Hematopoietic multipotent progenitor cell treated with erythropoietin and hydrocortisone succinate and interleukin-3 and kit ligand, for 4 days (in vitro differentiated cells): Measurements from ENCODE around the gene MEG3.

ENCODE experiments used
- DNase-seq: peaks from one replicate; pipeline ENCODE4 v3.0.0-alpha.2; 2015

Gene MEG3

DNA sequence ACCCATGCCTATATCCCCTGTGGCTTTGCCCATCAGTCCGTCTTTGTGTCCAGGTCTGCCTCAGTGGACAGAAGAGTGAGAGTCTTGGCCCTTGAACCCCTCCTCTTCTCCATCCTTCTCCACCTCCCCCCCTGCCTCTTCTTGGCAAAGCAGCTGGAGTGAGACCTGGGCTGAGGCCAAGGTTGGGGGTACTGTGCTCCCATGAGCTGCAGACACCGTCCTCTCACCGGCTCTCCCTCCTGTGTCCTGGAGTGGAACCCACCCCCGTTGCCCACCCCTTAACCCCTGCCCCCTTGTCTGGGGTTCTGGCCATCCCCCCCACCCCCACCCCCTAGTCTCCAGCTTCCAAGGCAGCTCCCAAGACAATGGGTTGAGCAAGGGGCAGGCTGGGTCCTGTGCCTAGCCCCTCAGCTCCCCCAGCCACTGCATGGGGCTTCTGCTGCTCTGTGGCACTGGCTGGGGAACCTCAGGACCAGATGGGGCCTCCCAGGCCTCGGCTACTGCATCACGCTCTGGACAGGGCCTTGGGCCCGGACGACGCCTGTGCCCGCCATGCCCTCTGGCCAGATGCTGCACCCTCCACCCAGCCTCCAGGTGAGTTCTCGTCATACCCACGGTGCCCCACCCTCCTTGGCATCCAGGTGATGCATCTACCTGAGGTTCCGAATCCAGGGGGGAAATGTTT, 41.9 kb downstream of the MEG3 start:
- DNase-seq = no peak

- no peak for DNase-seq
These were observed 42.9 kb downstream of the MEG3 start for GRCh38 chr14:100868621-100869370.

DNA sequence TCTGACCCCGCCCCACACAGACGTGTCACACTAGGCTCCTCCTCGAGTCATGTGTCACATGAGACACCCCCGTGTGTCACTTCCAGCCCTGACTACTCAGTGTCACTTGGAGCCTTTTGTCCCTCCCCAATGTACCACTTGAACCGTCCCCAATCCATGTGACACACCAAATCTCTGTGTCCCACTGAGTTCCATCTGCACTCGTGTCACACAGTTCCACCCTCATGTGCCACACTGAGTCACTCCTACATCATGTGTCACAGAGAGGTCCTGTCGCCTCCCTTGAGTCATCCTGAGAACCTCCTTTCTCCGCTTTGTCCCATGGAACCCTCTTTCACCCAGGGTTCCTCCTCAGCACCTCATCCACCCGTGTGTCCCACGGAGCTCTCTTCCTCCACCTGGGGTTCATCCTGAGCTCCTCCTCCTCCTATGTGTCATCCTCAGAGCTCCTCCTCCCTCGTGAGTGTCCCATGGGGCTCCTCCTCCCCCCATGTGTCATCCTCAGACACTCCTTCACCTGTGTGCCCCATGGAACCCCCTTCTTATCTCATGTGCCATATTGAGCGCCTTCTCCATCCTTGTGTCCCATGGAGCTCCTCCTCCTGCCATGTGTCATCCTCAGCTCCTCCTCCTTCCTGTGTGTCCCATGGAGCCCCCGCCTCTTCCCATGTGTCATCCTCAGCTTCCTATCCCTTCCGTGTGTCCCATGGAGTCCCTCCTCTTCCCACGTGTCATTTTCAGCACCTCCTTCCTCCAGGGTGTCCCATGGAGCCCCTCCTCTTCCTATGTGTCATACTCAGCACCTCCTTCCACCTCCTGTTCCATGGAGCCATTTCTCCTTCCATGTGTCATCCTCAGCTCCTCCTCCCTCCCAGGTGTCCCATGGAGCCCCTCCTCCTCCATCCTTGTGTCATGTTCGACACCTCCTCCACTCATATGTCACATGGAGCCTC, 45.6 kb downstream of the MEG3 start:
- DNase-seq = no peak

DNA sequence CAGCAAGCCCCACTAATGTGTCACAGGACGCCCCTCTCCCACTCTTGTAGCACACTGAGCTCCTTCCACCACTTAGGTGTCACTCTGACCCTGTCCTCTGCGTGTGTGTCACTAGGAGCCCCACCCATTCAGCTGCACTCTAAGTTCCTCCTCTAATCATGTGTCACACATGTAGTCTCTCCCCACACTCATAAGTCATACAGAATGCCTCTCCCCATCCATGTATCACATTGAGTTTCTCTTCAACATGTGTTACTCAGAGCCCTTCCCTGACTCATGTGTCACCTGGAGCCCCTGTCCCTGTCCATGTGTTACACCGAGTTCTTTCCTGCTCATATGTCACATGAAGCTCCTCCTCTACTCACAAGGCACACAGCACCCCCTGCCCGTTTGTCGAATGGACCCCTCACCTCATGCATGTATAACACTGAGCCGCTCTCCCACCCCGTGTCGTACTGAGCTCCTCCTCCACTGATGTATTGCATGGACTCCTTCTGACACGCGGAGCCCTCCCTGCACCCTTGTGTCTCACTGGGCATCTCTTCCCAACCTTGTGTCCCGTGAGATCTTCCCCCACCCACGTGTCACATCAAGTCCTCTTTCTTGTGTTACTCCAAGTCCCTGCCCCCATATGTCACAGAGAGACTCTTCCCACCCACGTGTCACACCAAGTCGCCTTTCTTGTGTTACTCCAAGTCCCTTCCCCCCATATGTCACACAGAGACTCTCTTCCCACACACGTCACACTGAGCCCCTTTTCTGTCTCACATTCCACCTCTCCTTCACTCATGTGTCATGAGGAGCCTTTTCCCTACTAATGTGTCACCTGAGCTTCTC, 46.6 kb downstream of the MEG3 start:
- peak; percentile 7 for DNase-seq

DNA sequence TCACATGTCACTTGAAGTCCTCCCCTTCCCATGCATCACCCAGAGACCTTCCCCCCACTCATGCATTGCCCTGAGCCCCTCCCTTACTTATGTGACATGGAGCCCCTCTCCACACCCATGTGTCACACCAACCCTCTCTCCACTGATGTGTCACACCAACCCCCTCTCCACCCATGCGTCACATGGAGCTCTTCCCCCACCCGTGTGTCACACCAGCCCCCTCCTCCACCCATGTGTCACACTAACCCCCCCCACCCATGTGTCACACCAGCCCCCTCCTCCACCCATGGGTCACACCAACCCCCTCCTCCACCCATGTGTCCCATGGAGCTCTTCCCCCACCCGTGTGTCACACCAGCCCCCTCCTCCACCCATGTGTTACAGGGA, 47.2 kb downstream of the MEG3 start:
- DNase-seq = no peak

- no peak for DNase-seq
These were observed 48.1 kb downstream of the MEG3 start for GRCh38 chr14:100874051-100874410.

DNA sequence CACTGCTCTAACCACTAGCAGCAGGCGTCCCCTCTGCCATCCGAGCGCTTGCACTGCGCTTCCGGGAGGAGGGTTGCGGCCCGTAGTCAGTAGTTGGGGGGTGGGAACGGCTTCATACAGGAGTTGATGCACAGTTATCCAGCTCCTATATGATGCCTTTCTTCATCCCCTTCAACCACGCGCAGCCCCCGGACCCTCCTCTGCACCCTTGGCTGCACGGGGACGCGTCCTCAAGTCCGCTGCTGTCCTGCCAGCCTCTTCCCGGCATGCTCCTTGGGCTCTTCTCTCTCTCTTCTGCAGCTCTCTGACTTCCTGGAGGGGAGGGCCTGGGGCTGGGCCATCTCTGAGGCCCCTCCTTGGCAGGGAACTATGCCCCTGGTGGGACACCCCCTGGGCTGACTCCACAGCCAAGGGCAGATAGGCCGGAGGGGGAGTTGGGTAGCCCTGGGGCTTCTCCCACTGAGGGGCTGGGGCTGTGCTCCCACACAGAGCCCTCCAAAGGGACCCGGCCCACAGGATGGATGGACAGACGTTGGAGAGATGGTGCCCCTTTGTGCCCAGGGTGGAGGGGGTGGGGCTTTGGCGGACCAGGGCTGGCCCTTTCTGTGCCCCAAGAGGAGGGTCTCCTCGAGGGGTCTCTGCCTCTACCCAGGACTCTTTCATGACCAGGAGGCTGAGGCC, 48.6 kb downstream of the MEG3 start:
- DNase-seq = no peak

GRCh38 chr14:100875126-100875525, 49.2 kb downstream of the MEG3 start:
- no peak for DNase-seq

- DNase-seq = no peak
These were observed 50.1 kb downstream of the MEG3 start for GRCh38 chr14:100875861-100876590.

GRCh38 chr14:100878271-100879146, 52.6 kb downstream of the MEG3 start:
- DNase-seq = no peak

GRCh38 chr14:100879194-100879593, 53.3 kb downstream of the MEG3 start:
- no peak for DNase-seq

DNA sequence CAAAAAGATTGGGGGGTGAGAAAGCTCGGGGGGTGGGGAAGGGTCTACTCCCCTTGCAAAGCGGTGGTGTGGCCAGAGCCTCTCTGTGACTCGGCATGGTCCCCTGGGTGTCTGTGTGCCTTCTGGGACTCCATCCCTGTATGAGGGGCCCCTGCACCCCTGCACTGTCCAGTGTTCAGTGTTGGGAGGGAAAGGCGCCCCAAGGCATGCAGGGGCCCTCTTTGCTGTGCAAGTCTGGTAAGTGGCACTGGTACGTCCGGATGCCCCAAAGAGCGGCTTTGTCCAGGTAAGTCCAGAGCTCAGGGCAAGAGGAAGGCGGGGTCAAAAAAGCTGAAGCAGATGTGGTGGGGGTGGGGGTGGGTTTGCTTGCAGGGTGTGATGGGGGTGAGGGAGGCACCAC, 53.9 kb downstream of the MEG3 start:
- no peak for DNase-seq

DNA sequence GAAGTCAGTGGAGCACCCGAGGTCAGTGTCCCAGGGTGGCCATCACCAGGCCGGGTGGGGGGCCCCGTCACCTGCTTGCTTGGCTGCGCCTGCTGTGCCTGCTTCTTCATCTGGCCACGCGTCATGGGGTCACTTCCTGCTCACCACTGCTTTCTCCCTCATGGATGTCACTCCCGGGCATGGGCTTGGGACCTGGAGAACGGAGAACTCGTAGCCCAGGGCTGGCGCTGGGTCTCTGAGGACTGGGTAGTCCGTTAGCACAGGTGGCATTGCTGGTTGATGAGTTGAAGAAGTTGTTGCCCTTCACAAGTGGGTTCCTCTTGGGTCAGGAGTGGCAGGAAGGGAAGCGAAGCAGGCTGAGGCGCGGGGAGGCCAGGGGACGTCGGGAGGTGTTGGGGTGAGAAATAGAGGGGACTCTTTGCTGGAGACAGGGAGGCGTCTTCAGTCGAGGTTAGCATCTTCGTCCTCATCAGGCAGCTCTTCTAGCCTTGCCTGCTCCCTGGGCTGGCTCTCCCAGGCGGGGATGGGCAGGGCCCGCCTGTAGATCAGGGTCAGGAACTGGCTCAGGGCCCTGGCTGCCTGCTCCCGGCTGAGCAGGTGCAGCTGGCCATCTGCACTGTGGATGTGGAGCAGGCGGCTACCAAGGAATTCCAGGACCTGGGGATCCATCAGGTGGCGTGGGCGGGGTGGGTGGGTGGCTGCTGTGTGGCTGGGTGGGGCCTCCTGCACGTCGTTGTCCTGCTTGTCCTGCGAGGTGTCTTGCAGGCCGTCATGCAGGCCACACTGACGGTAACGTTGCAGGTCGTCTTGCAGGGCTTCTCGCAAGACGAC, 54.6 kb downstream of the MEG3 start:
- no peak for DNase-seq

DNA sequence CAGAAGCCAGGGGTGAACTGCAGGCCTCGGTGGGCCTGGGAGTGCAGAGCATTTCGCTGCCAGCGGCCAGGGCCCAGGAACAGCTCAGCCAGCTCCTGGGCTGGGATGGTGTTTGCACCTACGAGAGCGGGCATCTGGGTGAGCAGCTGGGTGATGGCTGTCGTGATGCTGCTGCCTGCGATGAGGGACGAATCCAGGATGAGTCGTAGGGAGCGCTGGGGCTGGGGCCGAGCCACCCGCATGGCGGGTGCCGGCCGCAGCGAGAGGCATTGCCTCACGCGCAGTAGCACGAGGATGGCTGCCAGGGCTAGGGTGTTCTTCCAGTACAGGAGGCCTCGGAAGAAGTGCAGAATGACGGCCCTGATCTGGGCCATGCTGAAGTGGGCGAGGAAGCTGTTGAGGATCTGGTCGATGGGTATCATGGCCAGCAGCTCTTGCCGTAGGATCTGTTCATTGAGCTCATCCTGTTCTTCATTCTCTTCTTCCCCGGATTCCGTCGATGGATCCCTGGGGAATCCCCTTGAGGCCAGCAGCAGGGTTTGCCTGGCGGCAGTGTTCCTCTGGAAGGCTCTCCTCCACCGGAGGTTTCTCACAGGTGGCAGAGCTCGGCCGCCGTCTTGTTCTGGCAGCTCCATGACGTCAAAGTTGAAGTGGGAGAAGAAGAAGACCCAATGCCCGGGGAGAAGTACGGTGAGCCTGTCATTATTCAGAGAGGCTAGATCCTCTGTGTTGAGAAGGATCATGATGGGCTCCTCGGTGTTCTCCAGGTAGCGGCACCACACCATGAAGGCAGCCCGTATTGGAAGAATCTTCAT, 55.5 kb downstream of the MEG3 start:
- DNase-seq = no peak

GRCh38 chr14:100882026-100882967, 56.4 kb downstream of the MEG3 start:
- no peak for DNase-seq

GRCh38 chr14:100882991-100883788, 57.3 kb downstream of the MEG3 start:
- no peak for DNase-seq

- no peak for DNase-seq
These were observed 57.8 kb downstream of the MEG3 start for GRCh38 chr14:100883789-100884101.
